ENCODE results near the gene ZNF177. TPM values are rescaled to one million over a fixed set of nuclear protein-coding genes. Genes with fewer than 3 reads are reported as not detected.
"Not testable (repeated sequence)": the region's sequence is repeated elsewhere in the genome, so short reads cannot be mapped to it uniquely, and the experiment has no call there.

Gene ZNF177
- 1.3 and 1.4 TPM in 2 replicates for total RNA-seq

GRCh38 chr19:9362905-9363304 lies at the start of gene ZNF177:
ZNF177 (plus strand) TSS chr19:9363013; CDS start chr19:9378312, 15,299 bp downstream.
- no peak within 1 kb of the TSS for H3K4me3 Mint-ChIP-seq
- ChIA-PET CTCF (no interaction called here), POLR2A (no interaction called here)
- H3K9me3 Mint-ChIP-seq, result peaks cover 39% of the 10 kb centered on the region
- H3K4me1 Mint-ChIP-seq, result no peaks in the 10 kb centered on the region
- peaks cover 7% of the 10 kb centered on the region for H3K27me3 Mint-ChIP-seq
- peaks cover 45% of the 10 kb centered on the region for H3K36me3 Mint-ChIP-seq (ENCODE audit: low read depth)
- DNase-seq, result no peak
- intact Hi-C loops (cut with micrococcal nuclease), result no loop called here
- TF ChIP-seq CTCF (IDR thresholded peaks at IDR 0.05), result no peak
- H3K27ac Mint-ChIP-seq, result no peak within 1 kb of the TSS
- no peak for ATAC-seq (ENCODE audit: low read depth)

- peaks cover 19% of the 10 kb centered on the region for H3K9me3 Mint-ChIP-seq
- POLR2A ChIA-PET, result no interaction called here
These were observed 49.1 kb upstream of the ZNF177 start for GRCh38 chr19:9313756-9314155.

GRCh38 chr19:9321338-9321737 lies 41.5 kb upstream of the ZNF177 start:
- Mint-ChIP-seq H3K27ac (no peak overlapping the region), H3K36me3 (ENCODE audit: low read depth) (peaks cover 20% of the 10 kb centered on the region), H3K27me3 (no peaks in the 10 kb centered on the region), H3K4me1 (peaks cover 20% of the 10 kb centered on the region), H3K9me3 (peaks cover 17% of the 10 kb centered on the region), H3K4me3 (no peak overlapping the region)
- intact Hi-C loops (cut with micrococcal nuclease), result loop anchor here (5.0 to 10.0 kb wide), 2 partner anchors 86 to 117 kb away; no protein-coding TSS in a partner anchor
- DNase-seq (no peak), ATAC-seq (ENCODE audit: low read depth) (no peak)
- no peak for TF ChIP-seq CTCF (IDR thresholded peaks at IDR 0.05)
- ChIA-PET POLR2A (no interaction called here), CTCF (no interaction called here)

More at GRCh38 chr19:9313756-9314155, 49.1 kb upstream of the ZNF177 start:
- Mint-ChIP-seq H3K36me3 (ENCODE audit: low read depth) (peaks cover 7% of the 10 kb centered on the region), H3K27ac (no peak overlapping the region), H3K27me3 (no peaks in the 10 kb centered on the region), H3K4me3 (no peak overlapping the region), H3K4me1 (peaks cover 10% of the 10 kb centered on the region)
- no peak for TF ChIP-seq CTCF (IDR thresholded peaks at IDR 0.05)
- ATAC-seq (ENCODE audit: low read depth), result no peak
- CTCF ChIA-PET, result no interaction called here
- intact Hi-C loops (cut with micrococcal nuclease), result loop anchor here (5.0 kb wide), 1 partner anchor 274 kb away; no protein-coding TSS in a partner anchor
- DNase-seq, result no peak

- ATAC-seq (ENCODE audit: low read depth); H3K4me3 Mint-ChIP-seq; H3K27me3 Mint-ChIP-seq; H3K27ac Mint-ChIP-seq; CTCF ChIA-PET; POLR2A ChIA-PET; DNase-seq: not testable (repeated sequence)
- peaks cover 20% of the 10 kb centered on the region for H3K4me1 Mint-ChIP-seq
- intact Hi-C loops (cut with micrococcal nuclease), result loop anchor here (5.0 to 10.0 kb wide), 2 partner anchors 86 to 117 kb away; no protein-coding TSS in a partner anchor
- H3K36me3 Mint-ChIP-seq (ENCODE audit: low read depth), result peaks cover 21% of the 10 kb centered on the region
- peaks cover 18% of the 10 kb centered on the region for H3K9me3 Mint-ChIP-seq
These were observed 41.1 kb upstream of the ZNF177 start for GRCh38 chr19:9321756-9322155.

GRCh38 chr19:9322201-9322600 lies 40.6 kb upstream of the ZNF177 start:
- peaks cover 18% of the 10 kb centered on the region for H3K9me3 Mint-ChIP-seq
- H3K4me1 Mint-ChIP-seq, result peaks cover 20% of the 10 kb centered on the region
- H3K36me3 Mint-ChIP-seq (ENCODE audit: low read depth), result peaks cover 23% of the 10 kb centered on the region
- intact Hi-C loops (cut with micrococcal nuclease), result loop anchor here (5.0 to 10.0 kb wide), 2 partner anchors 85 to 117 kb away; no protein-coding TSS in a partner anchor
- H3K27me3 Mint-ChIP-seq; POLR2A ChIA-PET; CTCF ChIA-PET; DNase-seq; H3K4me3 Mint-ChIP-seq; ATAC-seq (ENCODE audit: low read depth); H3K27ac Mint-ChIP-seq: not testable (repeated sequence)

GRCh38 chr19:9323557-9323918 lies 39.3 kb upstream of the ZNF177 start:
- ChIA-PET POLR2A (interaction anchor here (1.0 to 1.4 kb wide), 5 partner anchors 13 to 495 kb away, joined by 3 to 6 read pairs (median 5); partner anchors contain the start of genes FBXL12, ZNF266, ZNF561 and ZNF699), CTCF (interaction anchor here (1.2 kb wide), 1 partner anchor 11 kb away, joined by 4 read pairs; no protein-coding TSS in a partner anchor)
- H3K4me1 Mint-ChIP-seq, result peaks cover 20% of the 10 kb centered on the region
- peaks cover 36% of the 10 kb centered on the region for H3K36me3 Mint-ChIP-seq (ENCODE audit: low read depth)
- TF ChIP-seq CTCF (IDR thresholded peaks at IDR 0.05), result no peak
- H3K27ac Mint-ChIP-seq, result peak overlapping the region; percentile 95
- intact Hi-C loops (cut with micrococcal nuclease), result loop anchor here (5.0 to 10.0 kb wide), 2 partner anchors 84 to 119 kb away; no protein-coding TSS in a partner anchor
- ATAC-seq (ENCODE audit: low read depth), result peak; percentile 30
- peak overlapping the region; percentile 95 for H3K4me3 Mint-ChIP-seq
- peaks cover 22% of the 10 kb centered on the region for H3K9me3 Mint-ChIP-seq
- H3K27me3 Mint-ChIP-seq, result no peaks in the 10 kb centered on the region
- DNase-seq, result no peak
